GM12878 (cell line): ENCODE measurements around the gene NEGR1. TPM values are rescaled to one million over a fixed set of nuclear protein-coding genes. Genes with fewer than 3 reads are reported as not detected.

Experiments
- ATAC-seq: fragments of 200-7000 bp; cut with Tn5 transposase; 3 replicates; pipeline ENCODE4 v1.9.1; 2020; ENCODE audit warnings: mild to moderate bottlenecking, moderate library complexity
- BruUV-seq: library from RNA; stranded (reverse); fragments of 400-500 nt; replicated peaks from 2 replicates; lab custom pipeline; 2021; lab: Mats Ljungman, UMichigan
- CTCF ChIA-PET: fragments of 300-600 bp; sonication (Branson Sonifier 250); formaldehyde crosslinking; extraction: SDS; loops from one replicate; lab custom pipeline; 2021; ENCODE audit warnings: inconsistent platforms; lab: Yijun Ruan, JAX
- POLR2A ChIA-PET: fragments of 350-600 bp; formaldehyde crosslinking; extraction: SDS; loops from one replicate; lab custom pipeline; 2021; ENCODE audit warnings: inconsistent platforms; lab: Charles Lee
- RAD21 ChIA-PET: fragments of 300-600 bp; sonication (Branson Sonifier 250); formaldehyde crosslinking; loops from one replicate; lab custom pipeline; 2023; ENCODE audit warnings: antibody characterized with exemption; ENCODE audit not compliant: unreplicated experiment; lab: Charles Lee
- SMC1A ChIA-PET: fragments of 300-600 bp; sonication (Branson Sonifier 250); formaldehyde crosslinking; loops from one replicate; lab custom pipeline; 2023; ENCODE audit not compliant: unreplicated experiment, uncharacterized antibody; lab: Charles Lee
- DNase-seq: peaks from one replicate; pipeline ENCODE4 v3.0.0-alpha.2; 2011; ENCODE audit warnings: low read depth, low spot score
- FAIRE-seq: peaks from 3 replicates; lab custom pipeline; 2011; peaks lifted over from hg19 to GRCh38; lab: Jason Lieb, UNC
- H2AFZ ChIP-seq: 2 replicates; pipeline ENCODE4 v1.6.0; 2011; ENCODE audit warnings: low read depth, low read length, control low read depth; ENCODE audit not compliant: control insufficient read depth
- H3K27ac ChIP-seq: 2 replicates; pipeline ENCODE4 v1.5.1; 2011; ENCODE audit warnings: control low read depth; ENCODE audit not compliant: control insufficient read depth, insufficient read depth
- H3K27me3 ChIP-seq, 2 experiments: replicated peaks in 1 of 2; 2 replicates each; pipeline versions ENCODE4 v1.6.0 to v1.6.1; 2011; ENCODE audit warnings: low read length in 1 of 2; ENCODE audit not compliant: control insufficient read depth in 2 of 2, insufficient read depth in 2 of 2
- H3K36me3 ChIP-seq, 2 experiments: 2 replicates each; pipeline ENCODE4 v1.5.1; 2011; ENCODE audit warnings: low read length in 1 of 2; ENCODE audit not compliant: control insufficient read depth in 2 of 2, insufficient read depth in 2 of 2
- H3K4me1 ChIP-seq: 2 replicates; pipeline ENCODE4 v1.6.1; 2011; ENCODE audit warnings: mild to moderate bottlenecking, low read length, moderate library complexity, mixed read lengths; ENCODE audit not compliant: control insufficient read depth, insufficient read depth
- H3K4me2 ChIP-seq: 2 replicates; pipeline ENCODE4 v1.6.0; 2011; ENCODE audit warnings: control low read depth; ENCODE audit not compliant: control insufficient read depth, insufficient read depth
- H3K4me3 ChIP-seq: fragments of 200-600 bp; sonication (generic); 2 replicates; pipeline ENCODE4 v1.5.1; 2016
- H3K79me2 ChIP-seq: 2 replicates; pipeline ENCODE4 v1.6.0; 2011; ENCODE audit warnings: low read length; ENCODE audit not compliant: control insufficient read depth, insufficient read depth
- H3K9ac ChIP-seq: 2 replicates; pipeline ENCODE4 v1.8.0; 2011; ENCODE audit warnings: low read length, control low read depth, mixed read lengths; ENCODE audit not compliant: control insufficient read depth, insufficient read depth
- H3K9me3 ChIP-seq: replicated peaks from 3 replicates; pipeline ENCODE4 v1.5.1; 2011; ENCODE audit warnings: mild to moderate bottlenecking, low read length; ENCODE audit not compliant: control insufficient read depth, insufficient read depth
- H4K20me1 ChIP-seq: 2 replicates; pipeline ENCODE4 v1.6.0; 2011; ENCODE audit not compliant: control insufficient read depth, insufficient read depth
- ASH2L ChIP-seq: fragments of 300-600, 200-600 bp; sonication (generic); IDR thresholded peaks from 2 replicates; pipeline ENCODE4 v1.6.1; 2017; ENCODE audit warnings: low read depth, mild to moderate bottlenecking, borderline replicate concordance
- NFIC ChIP-seq: IDR thresholded peaks from 2 replicates; pipeline ENCODE4 v1.6.1; 2012; ENCODE audit warnings: low read depth, mild to moderate bottlenecking, inconsistent platforms, low read length, moderate library complexity
- PML ChIP-seq: IDR thresholded peaks from 2 replicates; pipeline ENCODE4 v1.6.1; 2012; ENCODE audit warnings: low read length, inconsistent platforms
- POU2F2 ChIP-seq: IDR thresholded peaks from 3 replicates; pipeline ENCODE4 v1.6.1; 2011; ENCODE audit warnings: low read depth, mild to moderate bottlenecking, low read length, borderline replicate concordance
- RB1 ChIP-seq: fragments of 450-650 bp; formaldehyde crosslinking; IDR thresholded peaks from 2 replicates; pipeline ENCODE4 v1.6.1; 2017; ENCODE audit warnings: mild to moderate bottlenecking, borderline replicate concordance
- SIX5 ChIP-seq: IDR thresholded peaks from 2 replicates; pipeline ENCODE4 v1.6.1; 2011; ENCODE audit warnings: mild to moderate bottlenecking, low read depth, low read length, moderate library complexity; ENCODE audit not compliant: severe bottlenecking
- SPI1 ChIP-seq: IDR thresholded peaks from 2 replicates; pipeline ENCODE4 v1.6.1; 2011; ENCODE audit warnings: low read depth, mild to moderate bottlenecking, low read length, moderate library complexity, borderline replicate concordance; ENCODE audit not compliant: insufficient read depth
- ZNF217 ChIP-seq: fragments of 450-650 bp; IDR thresholded peaks from 2 replicates; pipeline ENCODE4 v1.6.1; 2017; ENCODE audit warnings: antibody characterized with exemption, mild to moderate bottlenecking
- ZNF274 ChIP-seq: IDR thresholded peaks from one replicate; pipeline ENCODE4 v1.8.0; 2011; ENCODE audit not compliant: insufficient read length, insufficient read depth
- WGBS: methylation state at CpG from one replicate; pipeline ENCODE4 v1.1.6; 2016; ENCODE audit warnings: low lambda C conversion rate; ENCODE audit not compliant: insufficient replicate concordance, insufficient coverage; ENCODE audit errors: missing lambda C conversion rate; 5-methylcytosine and 5-hydroxymethylcytosine counted together
- in situ Hi-C: fragments of 300-500 bp; cut with MboI; formaldehyde crosslinking; loops from 9 replicates; pipeline ENCODE4 v1.14.3; 2018; ENCODE audit warnings: mixed read lengths
- intact Hi-C: fragments of 100-400 bp; cut with micrococcal nuclease; formaldehyde crosslinking; loops from one replicate; pipeline ENCODE4 v1.14.2; 2022; ENCODE audit not compliant: unreplicated experiment
- polyA plus RNA-seq, 11 experiments: library from polyadenylated mRNA; depleted of rRNA in 4 of 11; unstranded in 6 of 11; stranded (reverse) in 5 of 11; fragments of >200 nt; fragmentation: Nextera tagmentation in 4 of 11; fragmentation: Illumina TruSeq in 1 of 11; extraction: Ambion mirVana in 4 of 11; extraction: Trizol in 1 of 11; gene quantifications; 1 replicate in 1 of 11; 2 replicates in 10 of 11; pipeline versions ENCODE4 v1.2.1 to v1.2.3, GENCODE V29; 2011 to 2016; ENCODE audit warnings: inconsistent platforms in 2 of 11, missing spikeins in 2 of 11, low read depth in 1 of 11
- total RNA-seq, 4 experiments: library from RNA; depleted of rRNA in 3 of 4; stranded (reverse); fragments of >200 nt in 3 of 4; fragmentation: Illumina TruSeq in 1 of 4; extraction: Trizol in 1 of 4; gene quantifications; 2 replicates each; pipeline versions ENCODE4 v1.2.1 to v1.2.3, GENCODE V29; 2013 to 2021
- TF ChIP-seq, protein P1 (sequence below): IDR thresholded peaks from 2 replicates; pipeline ENCODE4 v1.6.1; 2012; ENCODE audit warnings: low read depth, low read length, improper control_type of control experiment

Gene NEGR1
- total and polyA plus RNA-seq, 10 of the 15 experiments (the other 5 are each of a cell fraction or from before 2014, with no cell fraction given): under 0.01 to 0.03 (median 0.01) TPM; not detected in 7

DNA sequence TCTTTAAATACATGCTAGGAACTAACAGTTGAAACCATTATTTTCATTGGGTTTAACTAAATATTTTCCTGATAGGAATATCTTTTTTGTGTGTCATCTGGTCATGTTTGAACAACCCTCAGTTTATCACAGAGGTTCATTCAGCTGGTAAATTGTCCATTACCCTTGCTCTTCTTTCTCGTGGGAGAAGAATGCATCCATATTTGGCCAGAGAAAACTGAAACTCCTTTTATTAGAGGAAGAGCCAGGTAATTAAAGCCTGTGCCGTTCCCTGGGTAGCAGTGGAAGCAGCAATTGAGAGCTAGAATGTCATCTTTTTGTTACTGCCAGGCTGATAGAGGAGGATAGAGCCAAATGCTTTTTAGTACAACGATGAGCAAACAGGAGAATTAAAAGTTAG lies 614.3 kb downstream of the NEGR1 start:
- Histone ChIP-seq H3K27me3 (no peaks in the 10 kb centered on the region), H3K27ac (no peak overlapping the region), H2AFZ (no peak overlapping the region), H3K4me2 (no peak overlapping the region), H3K79me2 (no peaks in the 10 kb centered on the region), H3K4me3 (no peak overlapping the region), H3K4me1 (no peaks in the 10 kb centered on the region), H4K20me1 (no peaks in the 10 kb centered on the region), H3K36me3 (no peaks in the 10 kb centered on the region), H3K9me3 (no peaks in the 10 kb centered on the region), H3K9ac (no peak overlapping the region)
- SMC1A ChIA-PET: no interaction called here
- no peak for FAIRE-seq
- 6% methylated on average over 3 of the region's 3 CpGs for WGBS
- POLR2A ChIA-PET: no interaction called here
- intact Hi-C loops: no loop called here
- TF ChIP-seq ZNF217 (no peak), PML (no peak), ASH2L (no peak), ZNF274 (no peak), SPI1 (no peak), NFIC (no peak), POU2F2 (no peak), SIX5 (no peak), RB1 (no peak)
- TF ChIP-seq, protein P1, sequence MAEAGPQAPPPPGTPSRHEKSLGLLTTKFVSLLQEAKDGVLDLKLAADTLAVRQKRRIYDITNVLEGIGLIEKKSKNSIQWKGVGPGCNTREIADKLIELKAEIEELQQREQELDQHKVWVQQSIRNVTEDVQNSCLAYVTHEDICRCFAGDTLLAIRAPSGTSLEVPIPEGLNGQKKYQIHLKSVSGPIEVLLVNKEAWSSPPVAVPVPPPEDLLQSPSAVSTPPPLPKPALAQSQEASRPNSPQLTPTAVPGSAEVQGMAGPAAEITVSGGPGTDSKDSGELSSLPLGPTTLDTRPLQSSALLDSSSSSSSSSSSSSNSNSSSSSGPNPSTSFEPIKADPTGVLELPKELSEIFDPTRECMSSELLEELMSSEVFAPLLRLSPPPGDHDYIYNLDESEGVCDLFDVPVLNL: no peak
- RAD21 ChIA-PET: no interaction called here
- no peak for DNase-seq
- no TSS peak for BruUV-seq
- in situ Hi-C loops: no loop called here
- CTCF ChIA-PET: interaction anchor here (0.6 kb wide), 1 partner anchor 87 kb away, joined by 3 read pairs; no protein-coding TSS in a partner anchor
- ATAC-seq: no peak
